ENCODE results near the gene TMEM163. TPM values are rescaled to one million over a fixed set of nuclear protein-coding genes. Genes with fewer than 3 reads are reported as not detected.

Gene TMEM163
- total and polyA plus RNA-seq, 4 donors, result 13.7 to 77.7 (median 53.6) TPM

GRCh38 chr2:134745546-134745945 lies 26.7 kb upstream of the TMEM163 start:
- 90% methylated on average over 2 of the region's 4 CpGs for WGBS (ENCODE audit: insufficient coverage)
- H3K27ac ChIP-seq (ENCODE audit: low read depth, low read length), result no peak overlapping the region
- no peak for DNase-seq (ENCODE audit: low read depth in 4 of 6, low spot score in 6 of 6)

GRCh38 chr2:134745023-134745422 lies 26.2 kb upstream of the TMEM163 start:
- H3K4me3 ChIP-seq (ENCODE audit: low read depth, low read length), result no peak overlapping the region
- H3K27me3 ChIP-seq (ENCODE audit: control insufficient read depth, insufficient read depth, low read length), result no peaks in the 10 kb centered on the region
- H3K4me1 ChIP-seq (ENCODE audit: control insufficient read depth, insufficient read depth, low read length), result no peaks in the 10 kb centered on the region
- H3K9me3 ChIP-seq (ENCODE audit: control insufficient read depth, insufficient read depth, low read length), result no peaks in the 10 kb centered on the region
- no peaks in the 10 kb centered on the region for H3K36me3 ChIP-seq (ENCODE audit: control insufficient read depth, insufficient read depth, low read length)
- no peak for DNase-seq (ENCODE audit: low read depth in 4 of 6, low spot score in 6 of 6)
- H3K27ac ChIP-seq (ENCODE audit: low read depth, low read length), result no peak overlapping the region

More at GRCh38 chr2:134745546-134745945, 26.7 kb upstream of the TMEM163 start:
- Histone ChIP-seq H3K4me3 (ENCODE audit: low read depth, low read length) (no peak overlapping the region), H3K27me3 (ENCODE audit: control insufficient read depth, insufficient read depth, low read length) (no peaks in the 10 kb centered on the region), H3K9me3 (ENCODE audit: control insufficient read depth, insufficient read depth, low read length) (no peaks in the 10 kb centered on the region), H3K36me3 (ENCODE audit: control insufficient read depth, insufficient read depth, low read length) (no peaks in the 10 kb centered on the region), H3K4me1 (ENCODE audit: control insufficient read depth, insufficient read depth, low read length) (no peaks in the 10 kb centered on the region)

- no peak overlapping the region for H3K4me3 ChIP-seq (ENCODE audit: low read depth, low read length)
- WGBS (ENCODE audit: insufficient coverage), result 82% methylated on average over 4 of the region's 6 CpGs
- no peaks in the 10 kb centered on the region for H3K36me3 ChIP-seq (ENCODE audit: control insufficient read depth, insufficient read depth, low read length)
- no peaks in the 10 kb centered on the region for H3K9me3 ChIP-seq (ENCODE audit: control insufficient read depth, insufficient read depth, low read length)
- DNase-seq (ENCODE audit: low read depth in 4 of 6, low spot score in 6 of 6), result no peak
- no peaks in the 10 kb centered on the region for H3K27me3 ChIP-seq (ENCODE audit: control insufficient read depth, insufficient read depth, low read length)
- H3K4me1 ChIP-seq (ENCODE audit: control insufficient read depth, insufficient read depth, low read length), result peaks cover 3% of the 10 kb centered on the region
- H3K27ac ChIP-seq (ENCODE audit: low read depth, low read length), result no peak overlapping the region
These were observed 21.1 kb upstream of the TMEM163 start for GRCh38 chr2:134739879-134740301.

- DNase-seq (ENCODE audit: low read depth in 4 of 6, low spot score in 6 of 6), result no peak
- 89% methylated on average over 1 of the region's 1 CpG for WGBS (ENCODE audit: insufficient coverage)
- Histone ChIP-seq H3K4me3 (ENCODE audit: low read depth, low read length) (no peak overlapping the region), H3K27ac (ENCODE audit: low read depth, low read length) (no peak overlapping the region), H3K9me3 (ENCODE audit: control insufficient read depth, insufficient read depth, low read length) (no peaks in the 10 kb centered on the region), H3K36me3 (ENCODE audit: control insufficient read depth, insufficient read depth, low read length) (no peaks in the 10 kb centered on the region), H3K27me3 (ENCODE audit: control insufficient read depth, insufficient read depth, low read length) (no peaks in the 10 kb centered on the region), H3K4me1 (ENCODE audit: control insufficient read depth, insufficient read depth, low read length) (peaks cover 3% of the 10 kb centered on the region)
These were observed 20.6 kb upstream of the TMEM163 start for GRCh38 chr2:134739236-134739878.

GRCh38 chr2:134738141-134738870 lies 19.5 kb upstream of the TMEM163 start:
- H3K4me1 ChIP-seq (ENCODE audit: control insufficient read depth, insufficient read depth, low read length), result peaks cover 3% of the 10 kb centered on the region
- no peaks in the 10 kb centered on the region for H3K27me3 ChIP-seq (ENCODE audit: control insufficient read depth, insufficient read depth, low read length)
- H3K27ac ChIP-seq (ENCODE audit: low read depth, low read length), result no peak overlapping the region
- DNase-seq (ENCODE audit: low read depth in 4 of 6, low spot score in 6 of 6), result peak in 2 of 6 donors; percentile 20 to 54
- 41% methylated on average over 2 of the region's 2 CpGs for WGBS (ENCODE audit: insufficient coverage)
- no peak overlapping the region for H3K4me3 ChIP-seq (ENCODE audit: low read depth, low read length)
- H3K9me3 ChIP-seq (ENCODE audit: control insufficient read depth, insufficient read depth, low read length), result no peaks in the 10 kb centered on the region
- no peaks in the 10 kb centered on the region for H3K36me3 ChIP-seq (ENCODE audit: control insufficient read depth, insufficient read depth, low read length)

- 74% methylated on average over 2 of the region's 5 CpGs for WGBS (ENCODE audit: insufficient coverage)
- Histone ChIP-seq H3K4me1 (ENCODE audit: control insufficient read depth, insufficient read depth, low read length) (peaks cover 3% of the 10 kb centered on the region), H3K36me3 (ENCODE audit: control insufficient read depth, insufficient read depth, low read length) (no peaks in the 10 kb centered on the region), H3K4me3 (ENCODE audit: low read depth, low read length) (no peak overlapping the region), H3K27ac (ENCODE audit: low read depth, low read length) (no peak overlapping the region), H3K27me3 (ENCODE audit: control insufficient read depth, insufficient read depth, low read length) (no peaks in the 10 kb centered on the region), H3K9me3 (ENCODE audit: control insufficient read depth, insufficient read depth, low read length) (no peaks in the 10 kb centered on the region)
- DNase-seq (ENCODE audit: low read depth in 4 of 6, low spot score in 6 of 6), result no peak
These were observed 18.9 kb upstream of the TMEM163 start for GRCh38 chr2:134737671-134738070.

GRCh38 chr2:134736167-134736880 lies 17.5 kb upstream of the TMEM163 start:
- no peak for DNase-seq (ENCODE audit: low read depth in 4 of 6, low spot score in 6 of 6)
- H3K9me3 ChIP-seq (ENCODE audit: control insufficient read depth, insufficient read depth, low read length), result no peaks in the 10 kb centered on the region
- H3K4me1 ChIP-seq (ENCODE audit: control insufficient read depth, insufficient read depth, low read length), result peaks cover 3% of the 10 kb centered on the region
- no peak overlapping the region for H3K4me3 ChIP-seq (ENCODE audit: low read depth, low read length)
- WGBS (ENCODE audit: insufficient coverage), result 100% methylated on average over 1 of the region's 3 CpGs
- H3K36me3 ChIP-seq (ENCODE audit: control insufficient read depth, insufficient read depth, low read length), result no peaks in the 10 kb centered on the region
- no peak overlapping the region for H3K27ac ChIP-seq (ENCODE audit: low read depth, low read length)
- H3K27me3 ChIP-seq (ENCODE audit: control insufficient read depth, insufficient read depth, low read length), result no peaks in the 10 kb centered on the region

- Histone ChIP-seq H3K4me1 (ENCODE audit: control insufficient read depth, insufficient read depth, low read length) (no peaks in the 10 kb centered on the region), H3K36me3 (ENCODE audit: control insufficient read depth, insufficient read depth, low read length) (no peaks in the 10 kb centered on the region), H3K9me3 (ENCODE audit: control insufficient read depth, insufficient read depth, low read length) (no peaks in the 10 kb centered on the region), H3K27ac (ENCODE audit: low read depth, low read length) (no peak overlapping the region), H3K4me3 (ENCODE audit: low read depth, low read length) (no peak overlapping the region), H3K27me3 (ENCODE audit: control insufficient read depth, insufficient read depth, low read length) (no peaks in the 10 kb centered on the region)
- no CpG with 5 or more reads among the region's 3 CpGs for WGBS (ENCODE audit: insufficient coverage)
- no peak for DNase-seq (ENCODE audit: low read depth in 4 of 6, low spot score in 6 of 6)
These were observed 9.4 kb upstream of the TMEM163 start for GRCh38 chr2:134728163-134728562.

GRCh38 chr2:134727385-134727784 lies 8.6 kb upstream of the TMEM163 start:
- H3K27me3 ChIP-seq (ENCODE audit: control insufficient read depth, insufficient read depth, low read length), result peaks cover 4% of the 10 kb centered on the region
- no peak overlapping the region for H3K27ac ChIP-seq (ENCODE audit: low read depth, low read length)
- no peaks in the 10 kb centered on the region for H3K4me1 ChIP-seq (ENCODE audit: control insufficient read depth, insufficient read depth, low read length)
- 51% methylated on average over 3 of the region's 4 CpGs for WGBS (ENCODE audit: insufficient coverage)
- no peaks in the 10 kb centered on the region for H3K36me3 ChIP-seq (ENCODE audit: control insufficient read depth, insufficient read depth, low read length)
- no peaks in the 10 kb centered on the region for H3K9me3 ChIP-seq (ENCODE audit: control insufficient read depth, insufficient read depth, low read length)
- no peak overlapping the region for H3K4me3 ChIP-seq (ENCODE audit: low read depth, low read length)
- DNase-seq (ENCODE audit: low read depth in 4 of 6, low spot score in 6 of 6), result no peak
